Esophagus mucosa (tissue), 1 donor: Measurements from ENCODE around the gene ULK1. TPM values are rescaled to one million over a fixed set of nuclear protein-coding genes. Genes with fewer than 3 reads are reported as not detected.

Experiments used
- ATAC-seq: fragments of 200-7000 bp; cut with Tn5 transposase; one replicate; pipeline ENCODE4 v1.9.1; 2020
- total RNA-seq: library from RNA; stranded (reverse); gene quantifications from one replicate; pipeline ENCODE4 v1.2.4, GENCODE V29; 2023
- donor health status: DM: yes; HTN: yes; CAD: no.

ULK1 gene
- total RNA-seq, 1 donor from 2014 or later, result 12.8 TPM

GRCh38 chr12:131920902-131921840 is 26.7 kb downstream of the ULK1 start:
- no peak for ATAC-seq

GRCh38 chr12:131921866-131922769 is 27.7 kb downstream of the ULK1 start:
- ATAC-seq, result peak; percentile 55

GRCh38 chr12:131922772-131923171 is 28.4 kb downstream of the ULK1 start:
- no peak for ATAC-seq

GRCh38 chr12:131923260-131923659 is 28.8 kb downstream of the ULK1 start:
- peak; percentile 10 for ATAC-seq

GRCh38 chr12:131927110-131928079 is 33.0 kb downstream of the ULK1 start:
- no peak for ATAC-seq

GRCh38 chr12:131928080-131928710 is 33.8 kb downstream of the ULK1 start:
- ATAC-seq, result no peak

GRCh38 chr12:131928711-131929580 is 34.5 kb downstream of the ULK1 start, which contains the start of gene PUS1:
Gene PUS1, plus strand, starts transcription at chr12:131929276. Its CDS starts 447 bp downstream, at chr12:131929723.
- peak; percentile 92 for ATAC-seq

- ATAC-seq, result peak; percentile 30
Observed at GRCh38 chr12:131929581-131930456, 35.4 kb downstream of the ULK1 start.

GRCh38 chr12:131930510-131930909 is 36.1 kb downstream of the ULK1 start:
- ATAC-seq, result no peak

- no peak for ATAC-seq
Observed at GRCh38 chr12:131933387-131933786, 39.0 kb downstream of the ULK1 start.

- no peak for ATAC-seq
Observed at GRCh38 chr12:131934535-131934934, 40.1 kb downstream of the ULK1 start.

- no peak for ATAC-seq
Observed at GRCh38 chr12:131938082-131938481, 43.7 kb downstream of the ULK1 start.

GRCh38 chr12:131939007-131939406 is 44.6 kb downstream of the ULK1 start:
- ATAC-seq, result no peak

GRCh38 chr12:131940141-131940547 is 45.7 kb downstream of the ULK1 start:
- peak; percentile 90 for ATAC-seq

GRCh38 chr12:131941116-131941986 is 46.9 kb downstream of the ULK1 start:
- no peak for ATAC-seq

GRCh38 chr12:131941987-131942341 is 47.5 kb downstream of the ULK1 start:
- ATAC-seq, result no peak

- no peak for ATAC-seq
Observed at GRCh38 chr12:131942671-131943070, 48.2 kb downstream of the ULK1 start.

GRCh38 chr12:131943389-131943788 is 49.0 kb downstream of the ULK1 start:
- ATAC-seq, result no peak
